GM12865 (cell line): ENCODE measurements around the gene RNF103.

Experiments used
- DNase-seq: peaks from one replicate; pipeline ENCODE4 v3.0.0; 2010; ENCODE audit warnings: low read depth
- H3K4me3 ChIP-seq: 2 replicates; pipeline ENCODE4 v1.5.1; 2011; ENCODE audit warnings: mild to moderate bottlenecking, low read depth, low read length, control low read depth
- CTCF ChIP-seq: IDR thresholded peaks from 2 replicates; pipeline ENCODE4 v1.5.1; 2011; ENCODE audit warnings: low read length, control low read depth, low read depth, inconsistent platforms; ENCODE audit not compliant: insufficient read depth; ENCODE audit errors: missing control alignments

Gene RNF103

GRCh38 chr2:86634352-86634751, 10.7 kb upstream of the RNF103 start:
- TF ChIP-seq CTCF = no peak
- H3K4me3 ChIP-seq = no peak overlapping the region
- DNase-seq = no peak

- H3K4me3 ChIP-seq = no peak overlapping the region
These were observed 9.5 kb upstream of the RNF103 start for GRCh38 chr2:86633155-86633651.

GRCh38 chr2:86632672-86633071, 9.0 kb upstream of the RNF103 start:
- TF ChIP-seq CTCF = no peak
- H3K4me3 ChIP-seq = no peak overlapping the region
- no peak for DNase-seq

More at GRCh38 chr2:86633155-86633651, 9.5 kb upstream of the RNF103 start:
- no peak for TF ChIP-seq CTCF
- DNase-seq = no peak

- TF ChIP-seq CTCF = no peak
- H3K4me3 ChIP-seq = no peak overlapping the region
- DNase-seq = no peak
These were observed 8.3 kb upstream of the RNF103 start for GRCh38 chr2:86631846-86632485.

- no peak for TF ChIP-seq CTCF
- no peak overlapping the region for H3K4me3 ChIP-seq
- DNase-seq = no peak
These were observed 4.4 kb upstream of the RNF103 start for GRCh38 chr2:86628091-86628522.

GRCh38 chr2:86627550-86627949, 3.9 kb upstream of the RNF103 start:
- TF ChIP-seq CTCF = no peak
- DNase-seq = no peak
- H3K4me3 ChIP-seq = no peak overlapping the region

GRCh38 chr2:86625096-86625495, 1.4 kb upstream of the RNF103 start:
- no peak for TF ChIP-seq CTCF
- no peak for DNase-seq
- H3K4me3 ChIP-seq = no peak overlapping the region
